SK-N-MC (cell line): ENCODE results near the gene CCDC82.
"Not testable (repeated sequence)": the region's sequence is repeated elsewhere in the genome, so short reads cannot be mapped to it uniquely, and the experiment has no call there.

Experiments used
- DNase-seq: peaks from one replicate; pipeline ENCODE4 v3.0.0-alpha.2; 2011; ENCODE audit warnings: low read depth, low spot score
- H3K27ac ChIP-seq: fragments of 200-600 bp; sonication (generic); 2 replicates; pipeline ENCODE4 v1.5.1; 2016; ENCODE audit warnings: mixed run types
- H3K36me3 ChIP-seq: fragments of 200-600 bp; sonication (generic); 2 replicates; pipeline ENCODE4 v1.6.1; 2017; ENCODE audit warnings: antibody characterized with exemption, low read length, mixed read lengths; ENCODE audit not compliant: insufficient read depth
- H3K4me3 ChIP-seq: fragments of 200-600 bp; sonication (generic); 2 replicates; pipeline ENCODE4 v1.5.1; 2016
- H3K9ac ChIP-seq: fragments of 200-600 bp; sonication (generic); 2 replicates; pipeline ENCODE4 v1.8.0; 2017; ENCODE audit warnings: mixed run types, mixed read lengths; ENCODE audit not compliant: insufficient read length
- H3K9me3 ChIP-seq: fragments of 200-600 bp; sonication (generic); 2 replicates; pipeline ENCODE4 v1.6.1; 2017; ENCODE audit warnings: low read depth, mild to moderate bottlenecking, antibody characterized with exemption, low read length, moderate library complexity, mixed read lengths
- EZH2 ChIP-seq: fragments of 200-600 bp; sonication (generic); IDR thresholded peaks from one replicate; pipeline ENCODE4 v1.6.1; 2017; ENCODE audit warnings: antibody characterized with exemption
- FOXP2 ChIP-seq: optimal IDR thresholded peaks from 2 replicates; pipeline ENCODE3; 2011; ENCODE audit warnings: mild to moderate bottlenecking, moderate library complexity; ENCODE audit not compliant: insufficient read depth; ENCODE audit errors: extremely low read length, control extremely low read depth
- POLR2AphosphoS5 ChIP-seq: IDR thresholded peaks from 2 replicates; pipeline ENCODE4 v1.6.1; 2012; ENCODE audit warnings: mild to moderate bottlenecking, low read depth, low read length, borderline replicate concordance

Gene CCDC82

GRCh38 chr11:96389720-96390487 lies at the start of gene CCDC82, which contains the start of gene JRKL:
Gene CCDC82 (minus strand): TSS chr11:96389912. CDS start chr11:96384747, 5,165 bp downstream.
Gene JRKL (plus strand): TSS chr11:96390013. CDS start chr11:96390650, 637 bp downstream.
- Histone ChIP-seq H3K27ac (no peak within 1 kb of the TSS), H3K9me3 (no peaks in the 10 kb centered on the region), H3K4me3 (peak within 1 kb of the TSS; percentile 92), H3K9ac (peak within 1 kb of the TSS; percentile 83), H3K36me3 (no peaks in the 10 kb centered on the region)
- DNase-seq: peak; percentile 30
- TF ChIP-seq POLR2AphosphoS5 (peak; percentile 91), EZH2 (no peak)

- H3K9ac ChIP-seq, DNase-seq, H3K27ac ChIP-seq, H3K9me3 ChIP-seq, H3K36me3 ChIP-seq, H3K4me3 ChIP-seq: not testable (repeated sequence)
Observed at GRCh38 chr11:96432654-96433053, 42.9 kb upstream of the CCDC82 start.

GRCh38 chr11:96430668-96431067 lies 41.0 kb upstream of the CCDC82 start:
- Histone ChIP-seq H3K36me3 (no peaks in the 10 kb centered on the region), H3K9me3 (no peaks in the 10 kb centered on the region), H3K27ac (no peak overlapping the region), H3K9ac (no peak overlapping the region), H3K4me3 (no peak overlapping the region)
- TF ChIP-seq FOXP2: no peak
- TF ChIP-seq EZH2: no peak
- no peak for TF ChIP-seq POLR2AphosphoS5
- no peak for DNase-seq

- DNase-seq: no peak
- Histone ChIP-seq H3K9ac (no peak overlapping the region), H3K4me3 (no peak overlapping the region)
Observed at GRCh38 chr11:96424693-96425092, 35.0 kb upstream of the CCDC82 start.

GRCh38 chr11:96413408-96413807 lies 23.7 kb upstream of the CCDC82 start:
- H3K9me3 ChIP-seq: no peaks in the 10 kb centered on the region
- TF ChIP-seq POLR2AphosphoS5 (no peak), EZH2 (no peak), FOXP2 (no peak)

More at GRCh38 chr11:96424693-96425092, 35.0 kb upstream of the CCDC82 start:
- Histone ChIP-seq H3K36me3 (no peaks in the 10 kb centered on the region), H3K27ac (no peak overlapping the region), H3K9me3 (no peaks in the 10 kb centered on the region)
- no peak for TF ChIP-seq EZH2
- TF ChIP-seq FOXP2: no peak
- TF ChIP-seq POLR2AphosphoS5: no peak

GRCh38 chr11:96412761-96413381 lies 23.2 kb upstream of the CCDC82 start:
- TF ChIP-seq POLR2AphosphoS5: no peak
- TF ChIP-seq EZH2: no peak
- TF ChIP-seq FOXP2: no peak
- DNase-seq: no peak
- no peak overlapping the region for H3K9ac ChIP-seq

More at GRCh38 chr11:96413408-96413807, 23.7 kb upstream of the CCDC82 start:
- no peak for DNase-seq
- H3K9ac ChIP-seq: no peak overlapping the region
- no peaks in the 10 kb centered on the region for H3K36me3 ChIP-seq
- no peak overlapping the region for H3K27ac ChIP-seq
- H3K4me3 ChIP-seq: no peak overlapping the region

GRCh38 chr11:96411412-96411811 lies 21.7 kb upstream of the CCDC82 start:
- not testable (repeated sequence) for H3K9ac ChIP-seq, DNase-seq, H3K36me3 ChIP-seq, H3K4me3 ChIP-seq, H3K9me3 ChIP-seq, H3K27ac ChIP-seq

More at GRCh38 chr11:96412761-96413381, 23.2 kb upstream of the CCDC82 start:
- no peak overlapping the region for H3K27ac ChIP-seq
- no peaks in the 10 kb centered on the region for H3K36me3 ChIP-seq
- H3K9me3 ChIP-seq: no peaks in the 10 kb centered on the region
- H3K4me3 ChIP-seq: no peak overlapping the region

GRCh38 chr11:96400697-96401096 lies 11.0 kb upstream of the CCDC82 start:
- TF ChIP-seq EZH2 (no peak), FOXP2 (no peak), POLR2AphosphoS5 (no peak)
- no peaks in the 10 kb centered on the region for H3K9me3 ChIP-seq
- H3K4me3 ChIP-seq: no peak overlapping the region
- no peaks in the 10 kb centered on the region for H3K36me3 ChIP-seq
- H3K9ac ChIP-seq: no peak overlapping the region
- no peak overlapping the region for H3K27ac ChIP-seq
- no peak for DNase-seq

GRCh38 chr11:96397863-96398262 lies 8.2 kb upstream of the CCDC82 start:
- Histone ChIP-seq H3K36me3 (no peaks in the 10 kb centered on the region), H3K9ac (no peak overlapping the region), H3K27ac (no peak overlapping the region), H3K4me3 (no peak overlapping the region), H3K9me3 (no peaks in the 10 kb centered on the region)
- TF ChIP-seq EZH2 (no peak), POLR2AphosphoS5 (no peak), FOXP2 (no peak)
- DNase-seq: no peak
